Liver (tissue), 3 donors: ENCODE measurements around the gene ERBIN.

Source experiments
- ATF3 ChIP-seq: IDR thresholded peaks from 2 replicates; pipeline ENCODE4 v1.6.1; 2016; ENCODE audit warnings: antibody characterized with exemption
- CTCF ChIP-seq: fragments of 150-350 bp; IDR thresholded peaks from 2 replicates; pipeline ENCODE4 v1.5.1; 2017; ENCODE audit warnings: improper control_type of control experiment, low read depth, low read length; ENCODE audit not compliant: missing input control
- EGR1 ChIP-seq, 2 donors: IDR thresholded peaks; 2 replicates each; pipeline ENCODE4 v1.6.1; 2016 to 2018; ENCODE audit warnings: antibody characterized with exemption in 2 of 2, low read depth in 2 of 2
- GABPA ChIP-seq, 2 donors: IDR thresholded peaks in 1 of 2; conservative IDR thresholded peaks in 1 of 2; 2 replicates each; pipeline ENCODE4 v1.6.1; 2016; ENCODE audit warnings: antibody characterized with exemption in 2 of 2, mild to moderate bottlenecking in 1 of 2, moderate library complexity in 1 of 2
- HNF4A ChIP-seq, 2 donors: conservative IDR thresholded peaks; 2 replicates each; pipeline ENCODE4 v1.6.1; 2016; ENCODE audit warnings: antibody characterized with exemption in 2 of 2, mild to moderate bottlenecking in 2 of 2
- MAX ChIP-seq: IDR thresholded peaks from 2 replicates; pipeline ENCODE4 v1.6.1; 2016; ENCODE audit warnings: antibody characterized with exemption
- RAD21 ChIP-seq, 2 donors: IDR thresholded peaks; 2 replicates each; pipeline ENCODE4 v1.6.1; 2016; ENCODE audit warnings: antibody characterized with exemption in 2 of 2, mild to moderate bottlenecking in 2 of 2
- REST ChIP-seq: IDR thresholded peaks from 2 replicates; pipeline ENCODE4 v1.6.1; 2016; ENCODE audit warnings: antibody characterized with exemption, mild to moderate bottlenecking
- RXRA ChIP-seq, 2 donors: IDR thresholded peaks; 2 replicates each; pipeline ENCODE4 v1.6.1; 2017 to 2018; ENCODE audit warnings: antibody characterized with exemption in 2 of 2, mild to moderate bottlenecking in 1 of 2
- donor health status: healthy.
- donor health status: healthy.

GRCh38 chr5:65999061-65999723, 72.8 kb downstream of the ERBIN start:
- TF ChIP-seq MAX, result no peak
- no peak for TF ChIP-seq REST
- TF ChIP-seq CTCF, result no peak
- no peak for TF ChIP-seq ATF3
- TF ChIP-seq HNF4A (conservative IDR thresholded peaks at IDR 0.05), result no peak
- no peak for TF ChIP-seq EGR1 (IDR thresholded peaks at IDR 0.05; ENCODE audit: low read depth in 2 of 2)
- no peak for TF ChIP-seq GABPA (IDR thresholded peaks at IDR 0.05 in 1 of 2, conservative IDR thresholded peaks at IDR 0.05 in 1 of 2)
- TF ChIP-seq RXRA (IDR thresholded peaks at IDR 0.05), result no peak
- TF ChIP-seq RAD21 (IDR thresholded peaks at IDR 0.05), result no peak
